DOHH2 (cell line): ENCODE measurements around the gene SPATA19.

ENCODE experiments used
- H3F3A ChIP-seq: fragments of 200-600 bp; sonication (generic), shearing (Covaris generic); 2 replicates; pipeline ENCODE4 v1.6.0; 2016; ENCODE audit warnings: antibody characterized with exemption, mild to moderate bottlenecking; ENCODE audit not compliant: control insufficient read depth, insufficient read depth
- H3K27ac ChIP-seq: fragments of 200-600 bp; sonication (generic); 2 replicates; pipeline ENCODE4 v1.5.1; 2014; ENCODE audit warnings: low read depth, mild to moderate bottlenecking, low read length, moderate library complexity
- H3K27me3 ChIP-seq: fragments of 200-600 bp; sonication (generic); 2 replicates; pipeline ENCODE4 v1.6.1; 2014; ENCODE audit warnings: mild to moderate bottlenecking, low read length, mixed read lengths; ENCODE audit not compliant: control insufficient read depth
- H3K36me3 ChIP-seq: fragments of 200-600 bp; sonication (generic); 2 replicates; pipeline ENCODE4 v1.6.1; 2014; ENCODE audit warnings: mild to moderate bottlenecking, low read length, moderate library complexity, mixed read lengths; ENCODE audit not compliant: control insufficient read depth
- H3K4me1 ChIP-seq: fragments of 200-600 bp; sonication (generic); 2 replicates; pipeline ENCODE4 v1.6.1; 2014; ENCODE audit warnings: mild to moderate bottlenecking, low read length, mixed read lengths; ENCODE audit not compliant: control insufficient read depth
- H3K4me2 ChIP-seq: fragments of 200-600 bp; sonication (generic); 2 replicates; pipeline ENCODE4 v1.6.0; 2014; ENCODE audit warnings: mild to moderate bottlenecking, low read length, moderate library complexity
- H3K4me3 ChIP-seq: fragments of 200-600 bp; sonication (generic); 2 replicates; pipeline ENCODE4 v1.5.1; 2014; ENCODE audit warnings: mild to moderate bottlenecking, low read length, mixed read lengths
- H3K79me2 ChIP-seq: fragments of 200-600 bp; sonication (generic); 2 replicates; pipeline ENCODE4 v1.6.1; 2014; ENCODE audit warnings: mild to moderate bottlenecking, low read length, mixed read lengths; ENCODE audit not compliant: control insufficient read depth
- H3K9me2 ChIP-seq: fragments of 200-600 bp; sonication (generic); replicated peaks from 2 replicates; pipeline ENCODE4 v1.6.1; 2014; ENCODE audit warnings: mild to moderate bottlenecking, low read length, mixed read lengths; ENCODE audit not compliant: control insufficient read depth
- H3K9me3 ChIP-seq: fragments of 200-600 bp; sonication (generic); 2 replicates; pipeline ENCODE4 v1.6.1; 2014; ENCODE audit warnings: antibody characterized with exemption, low read length, mixed read lengths; ENCODE audit not compliant: control insufficient read depth, insufficient read depth
- H4K20me1 ChIP-seq: fragments of 200-600 bp; sonication (generic); 2 replicates; pipeline ENCODE4 v1.6.0; 2014; ENCODE audit warnings: low read depth, mild to moderate bottlenecking, antibody characterized with exemption, low read length, moderate library complexity; ENCODE audit not compliant: control insufficient read depth, insufficient read depth
- CTCF ChIP-seq: fragments of 200-600 bp; sonication (generic); IDR thresholded peaks from one replicate; pipeline ENCODE4 v1.5.1; 2014; ENCODE audit warnings: antibody characterized with exemption, mild to moderate bottlenecking, low read depth, low read length; ENCODE audit not compliant: poor library complexity, severe bottlenecking
- EZH2phosphoT487 ChIP-seq: fragments of 200-600 bp; sonication (generic); IDR thresholded peaks from 2 replicates; pipeline ENCODE4 v1.6.1; 2017; ENCODE audit warnings: borderline replicate concordance, mild to moderate bottlenecking, antibody characterized with exemption, low read length, moderate library complexity, mixed read lengths

SPATA19 gene

GRCh38 chr11:133794205-133794604 is 51.1 kb downstream of the SPATA19 start:
- Histone ChIP-seq H3K27ac (no peak overlapping the region), H3K4me2 (no peak overlapping the region), H3K4me3 (no peak overlapping the region), H3K79me2 (no peaks in the 10 kb centered on the region), H3F3A (no peaks in the 10 kb centered on the region), H4K20me1 (no peaks in the 10 kb centered on the region), H3K36me3 (no peaks in the 10 kb centered on the region), H3K4me1 (no peaks in the 10 kb centered on the region), H3K9me3 (no peaks in the 10 kb centered on the region), H3K9me2 (no peaks in the 10 kb centered on the region), H3K27me3 (no peaks in the 10 kb centered on the region)
- no peak for TF ChIP-seq EZH2phosphoT487
- TF ChIP-seq CTCF, result no peak

GRCh38 chr11:133793271-133794035 is 51.9 kb downstream of the SPATA19 start:
- Histone ChIP-seq H3K4me3 (no peak overlapping the region), H3K36me3 (no peaks in the 10 kb centered on the region), H3K4me1 (no peaks in the 10 kb centered on the region), H3K9me3 (no peaks in the 10 kb centered on the region), H3K4me2 (no peak overlapping the region), H3K79me2 (no peaks in the 10 kb centered on the region), H3K27ac (no peak overlapping the region), H3K27me3 (no peaks in the 10 kb centered on the region), H3K9me2 (no peaks in the 10 kb centered on the region), H3F3A (no peaks in the 10 kb centered on the region), H4K20me1 (no peaks in the 10 kb centered on the region)
- TF ChIP-seq EZH2phosphoT487 (no peak), CTCF (no peak)

GRCh38 chr11:133790995-133791394 is 54.3 kb downstream of the SPATA19 start:
- Histone ChIP-seq H3K27me3 (no peaks in the 10 kb centered on the region), H3K4me3 (no peak overlapping the region), H4K20me1 (no peaks in the 10 kb centered on the region), H3K27ac (no peak overlapping the region), H3K79me2 (no peaks in the 10 kb centered on the region), H3K4me1 (no peaks in the 10 kb centered on the region), H3K9me2 (no peaks in the 10 kb centered on the region), H3K4me2 (no peak overlapping the region), H3K9me3 (no peaks in the 10 kb centered on the region), H3K36me3 (no peaks in the 10 kb centered on the region), H3F3A (no peaks in the 10 kb centered on the region)
- TF ChIP-seq CTCF (no peak), EZH2phosphoT487 (no peak)
